Gastroesophageal sphincter (tissue), 3 donors: Measurements from ENCODE around the gene NFKBIA.

ENCODE experiments used
- POLR2A ChIP-seq, 2 donors: fragments of 450-650 bp; IDR thresholded peaks; one replicate each; pipeline ENCODE4 v1.6.1; 2017; ENCODE audit warnings: antibody characterized with exemption in 2 of 2, mild to moderate bottlenecking in 2 of 2, moderate library complexity in 1 of 2
- POLR2AphosphoS5 ChIP-seq: sonication (generic); formaldehyde crosslinking; IDR thresholded peaks from one replicate; pipeline ENCODE4 v1.6.1; 2017; ENCODE audit warnings: antibody characterized with exemption
- TF ChIP-seq, protein P1 (sequence below), 4 experiments: fragments of 200-600 bp in 2 of 4; fragments of 450-650 bp in 2 of 4; sonication (generic) in 1 of 4; IDR thresholded peaks; one replicate each; pipeline ENCODE4 v1.5.1; 2017 to 2019; ENCODE audit warnings: antibody characterized with exemption in 4 of 4, mild to moderate bottlenecking in 2 of 4, moderate library complexity in 2 of 4

DNA sequence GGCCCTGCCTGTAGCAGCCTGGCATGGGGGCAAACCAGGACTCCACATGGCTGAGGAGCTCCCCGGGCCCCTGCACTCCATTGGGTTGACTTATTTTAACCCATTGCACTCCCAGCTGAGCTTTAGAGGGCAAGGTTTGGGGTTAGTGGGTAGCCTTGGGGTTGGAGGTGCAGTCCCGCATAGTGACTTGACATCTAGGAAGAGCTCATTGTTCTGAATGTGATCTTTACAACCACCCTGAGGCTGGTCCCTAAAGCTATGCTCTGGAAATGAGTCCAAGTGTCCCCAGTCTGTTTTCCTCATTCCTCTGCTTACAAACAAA lies 36.4 kb downstream of the NFKBIA start:
- TF ChIP-seq, protein P1, sequence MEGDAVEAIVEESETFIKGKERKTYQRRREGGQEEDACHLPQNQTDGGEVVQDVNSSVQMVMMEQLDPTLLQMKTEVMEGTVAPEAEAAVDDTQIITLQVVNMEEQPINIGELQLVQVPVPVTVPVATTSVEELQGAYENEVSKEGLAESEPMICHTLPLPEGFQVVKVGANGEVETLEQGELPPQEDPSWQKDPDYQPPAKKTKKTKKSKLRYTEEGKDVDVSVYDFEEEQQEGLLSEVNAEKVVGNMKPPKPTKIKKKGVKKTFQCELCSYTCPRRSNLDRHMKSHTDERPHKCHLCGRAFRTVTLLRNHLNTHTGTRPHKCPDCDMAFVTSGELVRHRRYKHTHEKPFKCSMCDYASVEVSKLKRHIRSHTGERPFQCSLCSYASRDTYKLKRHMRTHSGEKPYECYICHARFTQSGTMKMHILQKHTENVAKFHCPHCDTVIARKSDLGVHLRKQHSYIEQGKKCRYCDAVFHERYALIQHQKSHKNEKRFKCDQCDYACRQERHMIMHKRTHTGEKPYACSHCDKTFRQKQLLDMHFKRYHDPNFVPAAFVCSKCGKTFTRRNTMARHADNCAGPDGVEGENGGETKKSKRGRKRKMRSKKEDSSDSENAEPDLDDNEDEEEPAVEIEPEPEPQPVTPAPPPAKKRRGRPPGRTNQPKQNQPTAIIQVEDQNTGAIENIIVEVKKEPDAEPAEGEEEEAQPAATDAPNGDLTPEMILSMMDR (IDR thresholded peaks at IDR 0.05): no peak
- TF ChIP-seq POLR2A (IDR thresholded peaks at IDR 0.05): no peak
- TF ChIP-seq POLR2AphosphoS5: no peak
